Measurements from ENCODE around the gene CD68. TPM values are rescaled to one million over a fixed set of nuclear protein-coding genes. Genes with fewer than 3 reads are reported as not detected.

The CD68 gene
- polyA plus RNA-seq, 1 experiment, result 93.2 TPM

- CTCF ChIA-PET, result interaction anchor here (0.7 to 4.5 kb wide), 5 partner anchors 8 to 112 kb away, joined by 3 to 29 read pairs (median 6); partner anchors contain the start of genes MPDU1, SOX15 and TP53
- DNase-seq (ENCODE audit: low read depth), result no peak
- no peak for TF ChIP-seq CTCF (IDR thresholded peaks at IDR 0.05; ENCODE audit: insufficient read depth, low read depth, low read length)
- H3K27me3 ChIP-seq (ENCODE audit: control insufficient read depth, insufficient read depth, low read length), result no peaks in the 10 kb centered on the region
- peaks cover 46% of the 10 kb centered on the region for H3K36me3 ChIP-seq (ENCODE audit: control insufficient read depth, insufficient read depth, low read length)
- H3K4me3 ChIP-seq (ENCODE audit: low read depth, low read length), result no peak overlapping the region
- POLR2A ChIA-PET, result interaction anchor here (0.6 to 1.7 kb wide), 3 partner anchors 12 to 172 kb away, joined by 5 to 6 read pairs (median 6); partner anchors contain the start of genes TMEM256 and TP53
Measured at GRCh38 chr17:7575481-7575883, 4.0 kb upstream of the CD68 start.

- no peak for TF ChIP-seq CTCF (IDR thresholded peaks at IDR 0.05; ENCODE audit: insufficient read depth, low read depth, low read length)
- ChIA-PET CTCF (interaction anchor here (1.0 to 4.5 kb wide), 3 partner anchors 13 to 111 kb away, joined by 5 to 29 read pairs (median 6); partner anchors contain the start of genes SOX15 and TP53), POLR2A (interaction anchor here (0.6 kb wide), 1 partner anchor 172 kb away, joined by 6 read pairs; the partner anchor contains the start of gene TMEM256)
- no peak overlapping the region for H3K4me3 ChIP-seq (ENCODE audit: low read depth, low read length)
- peaks cover 42% of the 10 kb centered on the region for H3K36me3 ChIP-seq (ENCODE audit: control insufficient read depth, insufficient read depth, low read length)
- DNase-seq (ENCODE audit: low read depth), result no peak
- no peaks in the 10 kb centered on the region for H3K27me3 ChIP-seq (ENCODE audit: control insufficient read depth, insufficient read depth, low read length)
Measured at GRCh38 chr17:7575959-7576358, 3.5 kb upstream of the CD68 start.

- no peak for DNase-seq (ENCODE audit: low read depth)
- POLR2A ChIA-PET, result no interaction called here
- Histone ChIP-seq H3K4me3 (ENCODE audit: low read depth, low read length) (no peak overlapping the region), H3K36me3 (ENCODE audit: control insufficient read depth, insufficient read depth, low read length) (peaks cover 39% of the 10 kb centered on the region), H3K27me3 (ENCODE audit: control insufficient read depth, insufficient read depth, low read length) (no peaks in the 10 kb centered on the region)
- CTCF ChIA-PET, result interaction anchor here (1.0 to 4.5 kb wide), 3 partner anchors 13 to 111 kb away, joined by 5 to 29 read pairs (median 6); partner anchors contain the start of genes SOX15 and TP53
- no peak for TF ChIP-seq CTCF (IDR thresholded peaks at IDR 0.05; ENCODE audit: insufficient read depth, low read depth, low read length)
Measured at GRCh38 chr17:7576432-7576937, 3.0 kb upstream of the CD68 start.

- TF ChIP-seq CTCF (IDR thresholded peaks at IDR 0.05; ENCODE audit: insufficient read depth, low read depth, low read length), result no peak
- no peaks in the 10 kb centered on the region for H3K27me3 ChIP-seq (ENCODE audit: control insufficient read depth, insufficient read depth, low read length)
- H3K36me3 ChIP-seq (ENCODE audit: control insufficient read depth, insufficient read depth, low read length), result peaks cover 39% of the 10 kb centered on the region
- H3K4me3 ChIP-seq (ENCODE audit: low read depth, low read length), result no peak overlapping the region
- CTCF ChIA-PET, result interaction anchor here (4.5 kb wide), 1 partner anchor 11 kb away, joined by 29 read pairs; the partner anchor contains the start of gene SOX15
- POLR2A ChIA-PET, result no interaction called here
- no peak for DNase-seq (ENCODE audit: low read depth)
Measured at GRCh38 chr17:7577327-7578199, 1.9 kb upstream of the CD68 start.

Measured in BJ (cell line).